ENCODE data around the gene SPIB.
A peak's percentile ranks its signal among the peaks of the same experiment; 100 is the strongest.

SPIB gene

GRCh38 chr19:50409347-50409746 is 9.4 kb upstream of the SPIB start:
- Histone ChIP-seq H3K4me3 (ENCODE audit: insufficient read depth, low read depth, low read length, poor library complexity, severe bottlenecking) (no peak overlapping the region), H3K4me1 (ENCODE audit: control insufficient read depth, insufficient read depth, low read length, poor library complexity, severe bottlenecking) (no peaks in the 10 kb centered on the region), H3K36me3 (ENCODE audit: control insufficient read depth, insufficient read depth, low read length) (peaks cover 6% of the 10 kb centered on the region), H3K27me3 (replicated peaks; ENCODE audit: control insufficient read depth, insufficient read depth, low read length, poor library complexity, severe bottlenecking) (no peaks in the 10 kb centered on the region), H3K27ac (ENCODE audit: insufficient read depth, low read length, poor library complexity, severe bottlenecking) (no peak overlapping the region), H3K9me3 (ENCODE audit: control insufficient read depth, low read length) (no peaks in the 10 kb centered on the region)
- DNase-seq, result no peak

GRCh38 chr19:50410109-50410508 is 8.6 kb upstream of the SPIB start:
- DNase-seq, result no peak
- no peak overlapping the region for H3K4me3 ChIP-seq (ENCODE audit: insufficient read depth, low read depth, low read length, poor library complexity, severe bottlenecking)
- H3K27ac ChIP-seq (ENCODE audit: insufficient read depth, low read length, poor library complexity, severe bottlenecking), result no peak overlapping the region
- H3K36me3 ChIP-seq (ENCODE audit: control insufficient read depth, insufficient read depth, low read length), result peaks cover 6% of the 10 kb centered on the region
- no peaks in the 10 kb centered on the region for H3K9me3 ChIP-seq (ENCODE audit: control insufficient read depth, low read length)
- no peaks in the 10 kb centered on the region for H3K4me1 ChIP-seq (ENCODE audit: control insufficient read depth, insufficient read depth, low read length, poor library complexity, severe bottlenecking)
- H3K27me3 ChIP-seq (replicated peaks; ENCODE audit: control insufficient read depth, insufficient read depth, low read length, poor library complexity, severe bottlenecking), result no peaks in the 10 kb centered on the region

DNA sequence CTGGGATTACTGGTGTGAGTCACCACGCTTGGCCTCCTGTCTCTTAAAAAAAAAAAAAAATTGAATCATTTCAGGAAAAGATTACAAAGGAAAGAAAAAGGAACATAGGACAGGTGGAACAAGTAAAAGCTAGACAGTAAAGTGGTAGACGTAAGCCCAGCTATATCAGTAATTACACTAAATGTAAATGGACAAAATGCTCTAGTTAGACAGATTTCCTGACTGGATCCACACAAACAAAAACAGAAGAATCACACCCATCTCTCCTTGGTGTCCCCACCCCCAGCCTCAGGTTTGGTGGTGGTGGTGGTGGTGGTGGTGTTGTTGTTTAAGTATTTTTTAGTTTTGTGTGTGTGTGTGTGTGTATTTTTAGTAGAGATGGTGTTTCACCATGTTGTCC is 6.3 kb upstream of the SPIB start:
- H3K27me3 ChIP-seq (replicated peaks; ENCODE audit: control insufficient read depth, insufficient read depth, low read length, poor library complexity, severe bottlenecking), result no peaks in the 10 kb centered on the region
- no peak overlapping the region for H3K4me3 ChIP-seq (ENCODE audit: insufficient read depth, low read depth, low read length, poor library complexity, severe bottlenecking)
- no peaks in the 10 kb centered on the region for H3K4me1 ChIP-seq (ENCODE audit: control insufficient read depth, insufficient read depth, low read length, poor library complexity, severe bottlenecking)
- no peaks in the 10 kb centered on the region for H3K36me3 ChIP-seq (ENCODE audit: control insufficient read depth, insufficient read depth, low read length)
- no peak overlapping the region for H3K27ac ChIP-seq (ENCODE audit: insufficient read depth, low read length, poor library complexity, severe bottlenecking)
- H3K9me3 ChIP-seq (ENCODE audit: control insufficient read depth, low read length), result no peaks in the 10 kb centered on the region
- no peak for DNase-seq

DNA sequence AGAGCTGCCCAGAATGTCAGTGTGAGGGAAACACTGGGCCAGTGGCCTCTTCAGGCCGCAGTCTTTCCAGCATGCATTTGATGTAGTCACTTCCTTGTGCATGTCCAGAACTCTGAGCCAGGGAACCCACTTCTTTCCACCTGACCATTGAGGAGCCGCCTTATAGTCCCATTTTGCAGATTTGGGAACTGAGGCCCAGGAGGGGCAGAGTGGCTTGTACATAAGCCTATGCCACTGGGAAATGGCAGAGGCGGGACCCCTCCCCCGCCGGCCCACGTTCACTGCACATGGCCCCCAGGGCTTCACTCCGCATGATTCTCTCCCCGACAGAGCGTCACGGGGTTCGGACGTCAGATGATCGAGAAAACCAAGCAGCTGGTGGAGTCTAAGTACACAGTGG is 5.6 kb upstream of the SPIB start:
- no peak for DNase-seq
- H3K27ac ChIP-seq (ENCODE audit: insufficient read depth, low read length, poor library complexity, severe bottlenecking), result no peak overlapping the region

DNA sequence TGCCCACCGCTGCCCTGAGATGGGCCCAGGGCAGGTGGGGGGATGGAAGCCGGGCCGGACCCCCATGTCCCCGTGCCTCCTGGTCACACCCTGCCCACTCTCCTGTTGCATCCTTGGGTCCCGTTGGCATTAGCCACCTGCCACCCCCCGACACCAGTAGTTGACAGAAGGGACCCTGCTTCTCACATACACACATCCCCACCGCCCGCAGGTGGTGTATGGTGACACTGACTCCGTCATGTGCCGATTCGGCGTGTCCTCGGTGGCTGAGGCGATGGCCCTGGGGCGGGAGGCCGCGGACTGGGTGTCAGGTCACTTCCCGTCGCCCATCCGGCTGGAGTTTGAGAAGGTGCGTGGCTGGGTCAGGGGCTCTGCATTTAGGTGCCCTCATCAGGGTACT is 5.2 kb upstream of the SPIB start:
- H3K27me3 ChIP-seq (replicated peaks; ENCODE audit: control insufficient read depth, insufficient read depth, low read length, poor library complexity, severe bottlenecking), result peaks cover 1% of the 10 kb centered on the region
- H3K9me3 ChIP-seq (ENCODE audit: control insufficient read depth, low read length), result no peaks in the 10 kb centered on the region
- H3K4me1 ChIP-seq (ENCODE audit: control insufficient read depth, insufficient read depth, low read length, poor library complexity, severe bottlenecking), result no peaks in the 10 kb centered on the region
- no peak overlapping the region for H3K4me3 ChIP-seq (ENCODE audit: insufficient read depth, low read depth, low read length, poor library complexity, severe bottlenecking)
- no peaks in the 10 kb centered on the region for H3K36me3 ChIP-seq (ENCODE audit: control insufficient read depth, insufficient read depth, low read length)
- no peak overlapping the region for H3K27ac ChIP-seq (ENCODE audit: insufficient read depth, low read length, poor library complexity, severe bottlenecking)
- DNase-seq, result no peak

More for the DNA sequence above, 5.6 kb upstream of the SPIB start:
- Histone ChIP-seq H3K36me3 (ENCODE audit: control insufficient read depth, insufficient read depth, low read length) (no peaks in the 10 kb centered on the region), H3K4me1 (ENCODE audit: control insufficient read depth, insufficient read depth, low read length, poor library complexity, severe bottlenecking) (no peaks in the 10 kb centered on the region), H3K4me3 (ENCODE audit: insufficient read depth, low read depth, low read length, poor library complexity, severe bottlenecking) (no peak overlapping the region), H3K9me3 (ENCODE audit: control insufficient read depth, low read length) (no peaks in the 10 kb centered on the region), H3K27me3 (replicated peaks; ENCODE audit: control insufficient read depth, insufficient read depth, low read length, poor library complexity, severe bottlenecking) (no peaks in the 10 kb centered on the region)

GRCh38 chr19:50414864-50415660 is 3.7 kb upstream of the SPIB start:
- H3K27me3 ChIP-seq (replicated peaks; ENCODE audit: control insufficient read depth, insufficient read depth, low read length, poor library complexity, severe bottlenecking), result peaks cover 8% of the 10 kb centered on the region
- H3K4me3 ChIP-seq (ENCODE audit: insufficient read depth, low read depth, low read length, poor library complexity, severe bottlenecking), result no peak overlapping the region
- peak; percentile 46 to 58 (median 46) for DNase-seq
- no peak overlapping the region for H3K27ac ChIP-seq (ENCODE audit: insufficient read depth, low read length, poor library complexity, severe bottlenecking)
- no peaks in the 10 kb centered on the region for H3K36me3 ChIP-seq (ENCODE audit: control insufficient read depth, insufficient read depth, low read length)
- no peaks in the 10 kb centered on the region for H3K4me1 ChIP-seq (ENCODE audit: control insufficient read depth, insufficient read depth, low read length, poor library complexity, severe bottlenecking)
- H3K9me3 ChIP-seq (ENCODE audit: control insufficient read depth, low read length), result no peaks in the 10 kb centered on the region

- H3K36me3 ChIP-seq (ENCODE audit: control insufficient read depth, insufficient read depth, low read length), result no peaks in the 10 kb centered on the region
- no peak overlapping the region for H3K27ac ChIP-seq (ENCODE audit: insufficient read depth, low read length, poor library complexity, severe bottlenecking)
- H3K4me1 ChIP-seq (ENCODE audit: control insufficient read depth, insufficient read depth, low read length, poor library complexity, severe bottlenecking), result no peaks in the 10 kb centered on the region
- DNase-seq, result no peak
- no peak overlapping the region for H3K4me3 ChIP-seq (ENCODE audit: insufficient read depth, low read depth, low read length, poor library complexity, severe bottlenecking)
- no peaks in the 10 kb centered on the region for H3K9me3 ChIP-seq (ENCODE audit: control insufficient read depth, low read length)
- peaks cover 8% of the 10 kb centered on the region for H3K27me3 ChIP-seq (replicated peaks; ENCODE audit: control insufficient read depth, insufficient read depth, low read length, poor library complexity, severe bottlenecking)
Measured at GRCh38 chr19:50415661-50416033, 3.1 kb upstream of the SPIB start.

- H3K27me3 ChIP-seq (replicated peaks; ENCODE audit: control insufficient read depth, insufficient read depth, low read length, poor library complexity, severe bottlenecking), result peaks cover 8% of the 10 kb centered on the region
- no peak for DNase-seq
- no peaks in the 10 kb centered on the region for H3K36me3 ChIP-seq (ENCODE audit: control insufficient read depth, insufficient read depth, low read length)
- H3K9me3 ChIP-seq (ENCODE audit: control insufficient read depth, low read length), result no peaks in the 10 kb centered on the region
- H3K4me1 ChIP-seq (ENCODE audit: control insufficient read depth, insufficient read depth, low read length, poor library complexity, severe bottlenecking), result no peaks in the 10 kb centered on the region
- H3K4me3 ChIP-seq (ENCODE audit: insufficient read depth, low read depth, low read length, poor library complexity, severe bottlenecking), result no peak overlapping the region
- H3K27ac ChIP-seq (ENCODE audit: insufficient read depth, low read length, poor library complexity, severe bottlenecking), result no peak overlapping the region
Measured at GRCh38 chr19:50416034-50416977, 2.4 kb upstream of the SPIB start.

DNA sequence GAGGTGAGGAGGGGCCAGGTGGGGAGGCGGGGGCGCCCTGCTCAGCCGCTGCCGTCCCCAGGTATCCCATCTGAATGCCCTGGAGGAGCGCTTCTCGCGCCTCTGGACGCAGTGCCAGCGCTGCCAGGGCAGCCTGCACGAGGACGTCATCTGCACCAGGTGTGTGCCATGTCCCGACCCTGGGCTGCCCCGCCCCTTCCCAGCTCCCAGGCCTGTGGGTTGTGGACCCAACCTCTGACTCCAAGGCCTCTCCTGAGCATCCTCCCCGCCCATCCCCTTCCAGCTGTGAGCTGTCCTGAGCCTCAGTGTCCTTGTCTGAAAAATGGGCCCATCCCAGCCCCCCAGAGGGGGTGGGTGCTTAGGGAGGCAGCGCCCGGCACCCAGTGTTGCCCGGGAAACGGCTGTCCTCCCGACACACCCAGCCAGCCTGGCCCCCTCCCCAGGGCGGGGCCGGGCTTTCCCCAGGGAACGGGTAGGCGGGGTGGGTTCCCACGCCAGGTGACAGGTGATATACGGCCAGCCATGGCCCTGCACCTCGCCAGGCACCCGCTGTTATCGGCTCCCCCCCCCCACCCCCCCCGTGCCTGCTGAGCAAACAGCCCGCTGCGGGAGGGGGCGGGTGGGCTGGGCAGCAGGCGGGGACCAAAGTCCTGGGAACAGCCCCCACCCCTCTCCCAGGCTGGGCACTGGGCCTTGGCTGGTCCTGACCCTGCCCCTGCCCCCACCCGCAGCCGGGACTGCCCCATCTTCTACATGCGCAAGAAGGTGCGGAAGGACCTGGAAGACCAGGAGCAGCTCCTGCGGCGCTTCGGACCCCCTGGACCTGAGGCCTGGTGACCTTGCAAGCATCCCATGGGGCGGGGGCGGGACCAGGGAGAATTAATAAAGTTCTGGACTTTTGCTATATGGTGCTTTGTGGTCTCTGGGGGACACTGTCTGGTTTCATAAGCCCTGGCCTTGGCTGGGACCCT is 1.3 kb upstream of the SPIB start:
- Histone ChIP-seq H3K4me3 (ENCODE audit: insufficient read depth, low read depth, low read length, poor library complexity, severe bottlenecking) (no peak overlapping the region), H3K27ac (ENCODE audit: insufficient read depth, low read length, poor library complexity, severe bottlenecking) (no peak overlapping the region), H3K27me3 (replicated peaks; ENCODE audit: control insufficient read depth, insufficient read depth, low read length, poor library complexity, severe bottlenecking) (peaks cover 8% of the 10 kb centered on the region), H3K4me1 (ENCODE audit: control insufficient read depth, insufficient read depth, low read length, poor library complexity, severe bottlenecking) (no peaks in the 10 kb centered on the region), H3K9me3 (ENCODE audit: control insufficient read depth, low read length) (no peaks in the 10 kb centered on the region), H3K36me3 (ENCODE audit: control insufficient read depth, insufficient read depth, low read length) (no peaks in the 10 kb centered on the region)
- DNase-seq, result no peak

Data from effector memory CD4-positive, alpha-beta T cell (primary cell).